GM19468 (cell line): ENCODE results near the gene NRP1.

Experiments used
- ATAC-seq: cut with Tn5 transposase; IDR thresholded peaks from one replicate; pipeline ENCODE4 v1.9.1; 2021; ENCODE audit warnings: mild to moderate bottlenecking, moderate library complexity, moderate number of reproducible peaks; ENCODE audit not compliant: unreplicated experiment; ENCODE audit errors: extremely low read depth

NRP1 gene

GRCh38 chr10:33162248-33162575 is 172.3 kb downstream of the NRP1 start:
- no peak for ATAC-seq

DNA sequence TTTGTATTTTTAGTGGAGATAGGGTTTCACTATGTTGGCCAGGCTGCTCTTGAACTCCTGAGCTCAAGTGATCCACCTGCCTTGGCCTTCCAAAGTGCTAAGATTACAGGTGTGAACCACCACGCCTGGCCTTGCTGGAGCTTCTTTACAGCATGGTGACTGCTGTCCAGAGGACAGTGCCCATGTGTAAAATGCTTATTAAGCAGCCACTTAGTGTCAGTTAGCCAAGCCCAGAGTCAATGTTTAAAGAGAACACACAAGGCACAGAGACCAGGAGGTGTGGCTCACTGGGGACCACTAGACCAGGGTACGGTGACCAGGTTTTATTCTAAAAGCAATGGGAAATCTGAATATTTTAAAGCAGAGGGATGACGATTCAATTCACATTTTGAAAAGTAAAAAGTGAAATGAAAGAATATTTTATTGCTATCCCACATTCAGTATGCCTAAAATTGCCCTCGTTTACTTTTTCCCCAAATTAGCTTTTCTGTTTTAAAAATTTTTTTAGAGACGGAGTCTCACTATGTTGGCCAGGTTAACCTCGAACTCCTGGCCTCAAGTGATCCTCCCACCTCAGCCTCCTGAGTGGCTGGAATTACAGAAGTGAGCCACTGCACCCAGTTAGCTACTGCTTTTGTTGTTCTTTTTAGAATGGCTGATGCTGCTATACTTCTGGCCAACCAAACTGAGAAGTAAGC is 172.8 kb downstream of the NRP1 start:
- ATAC-seq = no peak

GRCh38 chr10:33160151-33160550 is 174.3 kb downstream of the NRP1 start:
- ATAC-seq = no peak

GRCh38 chr10:33157103-33157502 is 177.4 kb downstream of the NRP1 start:
- no peak for ATAC-seq

DNA sequence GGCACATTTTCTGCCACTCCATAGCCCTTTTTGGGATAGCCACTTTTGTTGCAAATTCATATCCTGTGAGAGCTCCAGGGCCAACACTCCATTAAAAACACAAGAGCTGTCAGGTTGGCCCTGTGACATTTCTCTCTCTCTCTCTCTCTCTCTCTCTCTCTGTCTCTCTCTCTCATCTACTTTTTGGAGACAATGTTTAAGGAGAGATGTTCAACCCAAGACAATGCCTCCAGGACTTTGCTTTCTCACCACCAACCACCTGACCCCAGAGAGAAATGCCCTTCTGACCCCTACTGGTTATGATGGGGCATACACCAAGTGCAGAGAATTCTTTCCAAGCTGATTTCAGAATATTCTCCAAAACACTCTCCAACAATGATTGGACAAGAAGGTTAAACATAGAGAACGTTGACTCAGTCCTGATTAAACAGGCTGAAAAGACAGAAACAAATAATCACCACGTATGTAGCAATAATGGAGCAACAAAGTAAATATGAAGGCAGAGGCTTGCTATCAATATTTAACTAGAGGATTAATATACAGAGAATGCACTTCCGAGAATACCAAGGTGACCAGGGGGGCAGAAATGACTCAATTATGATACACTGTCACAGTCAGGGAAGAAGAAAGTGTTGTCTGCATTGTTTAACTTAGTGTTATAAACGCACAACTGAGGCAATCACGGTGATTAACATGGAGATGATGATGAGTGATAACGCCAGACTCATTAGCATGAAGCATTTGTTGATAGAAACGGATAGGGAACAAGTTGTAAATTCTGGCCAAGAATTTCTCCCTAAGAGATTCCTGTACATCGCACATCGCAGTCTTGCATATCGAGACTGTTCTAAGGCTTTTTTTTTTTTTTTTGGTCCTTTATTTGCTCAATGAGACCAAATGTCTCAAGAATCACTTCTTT is 178.5 kb downstream of the NRP1 start:
- no peak for ATAC-seq

GRCh38 chr10:33154590-33154989 is 179.9 kb downstream of the NRP1 start:
- ATAC-seq = no peak

- no peak for ATAC-seq
These were observed 180.5 kb downstream of the NRP1 start for GRCh38 chr10:33153968-33154327.

DNA sequence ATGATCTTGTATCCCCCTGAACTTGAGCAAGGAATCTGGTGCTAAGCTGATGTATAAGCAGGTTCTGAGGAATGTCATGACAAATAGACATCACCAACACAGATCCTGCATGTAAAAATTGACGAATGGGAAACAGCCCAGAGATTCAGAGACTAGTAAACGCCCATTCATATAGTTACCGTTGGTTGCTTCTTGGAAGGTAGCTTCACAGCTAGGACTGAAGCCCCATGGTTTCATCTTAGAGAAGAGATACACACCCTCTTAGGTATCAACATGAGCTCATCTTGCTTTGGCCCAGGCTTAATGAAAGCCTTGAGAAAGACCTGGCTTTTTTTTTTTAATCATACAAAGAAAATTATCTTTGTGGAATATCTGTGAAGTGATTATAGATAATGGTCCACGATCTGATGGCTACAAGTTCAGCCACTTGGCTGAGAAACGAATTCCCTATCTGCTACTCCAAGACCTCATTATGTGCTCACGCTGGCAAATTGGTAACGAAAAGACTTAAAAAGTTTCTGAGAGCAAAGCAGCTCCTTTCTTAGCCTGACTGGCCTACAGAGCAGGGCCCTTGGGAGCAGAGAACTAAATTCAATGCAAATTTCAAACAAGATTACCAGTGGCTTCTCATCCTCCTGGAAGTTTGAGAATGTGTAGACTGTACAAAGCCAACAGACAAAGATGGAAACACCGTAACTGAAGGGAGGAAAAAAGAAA is 181.1 kb downstream of the NRP1 start:
- no peak for ATAC-seq

DNA sequence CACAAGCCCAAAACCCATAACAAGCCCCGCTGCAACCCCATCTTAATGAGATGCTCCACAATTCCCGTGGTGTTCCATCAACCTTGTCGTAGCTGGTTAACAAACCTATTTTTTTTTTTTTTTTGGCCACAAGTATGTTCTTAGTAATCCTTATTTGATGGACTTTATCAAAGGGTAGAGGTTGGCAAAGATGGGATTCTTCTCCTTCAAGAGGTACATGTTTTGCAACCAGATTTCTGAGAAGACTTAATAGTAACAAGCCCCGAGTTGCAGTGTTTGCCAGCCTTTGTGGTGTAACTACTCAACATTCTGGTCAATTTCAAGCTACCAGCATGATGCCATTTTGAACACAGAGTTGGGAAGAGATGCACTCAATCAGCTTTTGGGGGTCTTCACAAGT is 181.7 kb downstream of the NRP1 start:
- no peak for ATAC-seq

DNA sequence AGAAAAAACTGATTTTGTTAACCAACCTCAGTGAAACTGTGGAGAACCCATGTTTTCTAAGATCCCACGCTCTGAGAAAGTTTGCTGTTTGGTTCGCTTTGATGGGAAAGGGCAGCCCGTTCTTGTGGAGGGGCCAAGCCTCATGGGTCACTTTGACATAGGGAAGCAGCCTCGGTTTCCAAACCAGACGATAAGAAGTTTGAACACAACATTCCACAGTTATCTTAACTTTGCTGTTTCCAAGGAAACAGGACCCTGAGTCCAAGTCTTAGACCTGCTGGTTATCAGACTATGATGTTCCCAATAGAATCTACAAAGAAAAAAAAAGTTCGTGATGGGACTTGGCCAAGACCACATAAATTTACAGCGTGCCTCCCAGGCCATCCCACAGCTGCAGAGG is 182.3 kb downstream of the NRP1 start:
- ATAC-seq = no peak

GRCh38 chr10:33151344-33151864 is 183.1 kb downstream of the NRP1 start:
- ATAC-seq = no peak

GRCh38 chr10:33150889-33151288 is 183.6 kb downstream of the NRP1 start:
- no peak for ATAC-seq

DNA sequence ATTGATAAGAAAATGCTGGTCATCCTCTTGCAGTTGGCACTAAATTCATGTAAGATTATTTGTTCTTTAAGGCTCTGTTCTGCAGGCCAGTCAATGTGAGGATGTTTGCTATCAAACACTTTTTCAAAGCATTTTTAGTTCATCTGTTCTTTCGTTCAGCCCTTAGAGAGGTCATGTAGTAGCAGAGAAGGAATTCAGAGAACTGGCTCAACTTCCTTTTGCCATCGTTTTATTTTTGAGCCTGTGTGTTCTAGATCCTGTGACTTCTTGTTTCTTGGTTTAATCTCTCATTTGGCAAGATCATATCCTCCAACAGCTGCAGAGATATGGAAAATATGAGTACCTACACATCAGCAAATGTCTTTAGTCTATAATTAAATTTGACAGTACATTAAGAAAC is 184.3 kb downstream of the NRP1 start:
- ATAC-seq = no peak

GRCh38 chr10:33147013-33147310 is 187.5 kb downstream of the NRP1 start:
- no peak for ATAC-seq

DNA sequence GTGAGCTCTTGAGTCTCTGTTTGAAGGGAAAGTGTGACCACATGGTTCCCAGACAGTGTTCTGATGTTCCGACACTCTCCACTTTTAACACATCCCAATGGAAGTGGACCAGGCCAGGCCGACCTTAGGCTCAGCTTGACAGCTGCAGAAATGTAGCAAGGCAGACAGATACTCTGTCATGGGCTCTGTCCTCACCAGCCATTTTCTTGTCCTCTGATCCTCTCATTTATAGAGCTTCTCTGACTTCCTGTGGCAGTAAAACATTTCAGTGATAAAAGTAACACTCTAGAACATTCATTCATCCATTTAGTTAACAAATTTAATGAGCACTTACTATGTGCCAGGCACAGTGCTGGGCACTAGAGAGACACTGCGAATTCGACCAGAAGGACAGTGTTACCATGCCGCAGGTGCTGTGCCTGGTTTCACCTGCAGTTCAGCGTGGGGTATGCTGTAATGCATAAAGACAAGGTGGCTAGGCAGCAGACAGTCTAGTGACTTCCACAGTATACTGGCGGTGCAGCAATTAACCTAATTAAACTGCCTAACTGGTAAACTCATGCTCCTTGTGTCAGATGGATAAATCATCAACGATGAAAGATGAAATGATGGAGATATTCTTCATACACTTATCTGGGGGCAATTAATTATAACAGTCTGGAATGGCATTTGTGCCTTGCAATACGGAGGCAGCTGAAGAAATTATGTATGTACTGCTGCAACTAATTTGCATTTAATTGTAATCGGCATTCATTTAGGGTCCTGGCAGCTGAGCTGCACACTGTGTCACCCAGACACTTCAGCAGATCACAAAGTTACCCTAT is 188.1 kb downstream of the NRP1 start:
- no peak for ATAC-seq

GRCh38 chr10:33145451-33146188 is 188.8 kb downstream of the NRP1 start:
- ATAC-seq = no peak

DNA sequence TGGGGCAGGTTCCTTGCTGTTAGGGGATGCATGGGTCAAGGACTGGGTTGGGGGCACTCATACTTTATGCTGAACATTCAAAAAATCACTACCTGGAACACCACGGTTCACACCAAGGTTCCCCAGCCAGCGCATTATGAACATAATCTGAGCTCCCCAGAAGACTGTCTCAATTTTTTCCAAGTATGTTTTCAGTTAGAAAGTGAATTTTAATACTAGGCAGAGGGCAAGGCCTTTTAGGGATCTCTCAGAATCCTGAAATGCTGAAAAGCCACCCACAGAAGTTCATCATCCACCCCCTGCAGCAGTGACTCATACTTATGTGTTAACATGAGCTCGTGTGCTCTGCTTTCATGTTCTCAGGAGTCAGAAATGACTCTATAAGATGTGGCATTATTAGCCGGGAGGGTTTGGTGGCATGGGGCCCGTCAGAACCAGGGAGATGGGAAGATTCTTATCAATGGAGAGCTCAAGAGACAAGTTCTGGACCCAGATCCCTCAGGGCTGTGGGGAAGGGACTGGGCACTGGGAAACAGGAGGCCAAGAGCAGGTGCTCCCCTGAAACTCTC is 191.2 kb downstream of the NRP1 start:
- ATAC-seq = no peak

DNA sequence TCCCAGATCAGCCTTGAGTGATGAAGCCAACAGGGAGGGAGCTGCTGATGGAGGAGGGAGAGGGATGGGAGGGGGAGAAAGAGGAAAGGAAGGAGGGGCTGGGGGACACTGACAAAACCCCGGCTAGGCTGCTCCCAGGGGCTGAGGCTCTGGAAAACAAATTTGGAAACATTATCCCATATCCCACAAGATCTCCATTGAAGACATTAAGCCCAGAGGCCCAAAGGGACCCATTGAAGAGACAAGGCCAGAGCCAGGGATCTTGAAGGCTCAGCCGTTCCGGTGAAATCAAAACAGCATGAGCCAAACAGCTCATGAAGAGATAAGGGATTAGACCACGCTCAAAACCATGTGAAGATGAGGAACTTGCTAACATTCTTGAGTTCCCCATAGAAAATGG is 192.2 kb downstream of the NRP1 start:
- no peak for ATAC-seq

- ATAC-seq = no peak
These were observed 193.2 kb downstream of the NRP1 start for GRCh38 chr10:33141251-33141650.
